GM21515 (cell line): ENCODE results near the gene ZNF358.

ENCODE experiments used
- ATAC-seq: cut with Tn5 transposase; IDR thresholded peaks from one replicate; pipeline ENCODE4 v1.9.1; 2021; ENCODE audit not compliant: unreplicated experiment

Gene ZNF358

GRCh38 chr19:7488736-7489353, 27.1 kb upstream of the ZNF358 start, which contains the start of gene PEX11G:
PEX11G (minus strand) TSS chr19:7489035; CDS start chr19:7489010, 25 bp downstream.
- no peak for ATAC-seq

DNA sequence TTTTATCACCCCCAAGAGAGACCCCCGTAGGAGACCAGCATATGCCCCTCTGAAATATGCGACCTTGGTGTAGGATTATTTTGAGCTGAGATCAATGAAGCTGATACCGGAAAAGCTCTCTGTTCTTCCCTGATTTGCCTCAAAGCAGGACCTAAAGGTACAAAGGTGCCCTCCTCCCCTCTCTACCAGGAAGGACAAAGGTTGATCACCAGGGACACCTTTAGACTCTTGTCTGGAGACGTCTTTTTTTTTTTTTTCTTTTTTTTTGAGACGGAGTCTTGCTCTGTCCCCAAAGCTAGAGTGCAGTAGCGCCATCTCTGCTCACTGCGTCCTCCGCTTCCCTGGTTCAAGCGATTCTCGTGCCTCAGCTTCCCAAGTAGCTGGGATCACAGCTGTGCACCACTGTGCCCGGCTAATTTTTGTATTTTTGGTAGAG, 26.3 kb upstream of the ZNF358 start:
- ATAC-seq, result no peak

DNA sequence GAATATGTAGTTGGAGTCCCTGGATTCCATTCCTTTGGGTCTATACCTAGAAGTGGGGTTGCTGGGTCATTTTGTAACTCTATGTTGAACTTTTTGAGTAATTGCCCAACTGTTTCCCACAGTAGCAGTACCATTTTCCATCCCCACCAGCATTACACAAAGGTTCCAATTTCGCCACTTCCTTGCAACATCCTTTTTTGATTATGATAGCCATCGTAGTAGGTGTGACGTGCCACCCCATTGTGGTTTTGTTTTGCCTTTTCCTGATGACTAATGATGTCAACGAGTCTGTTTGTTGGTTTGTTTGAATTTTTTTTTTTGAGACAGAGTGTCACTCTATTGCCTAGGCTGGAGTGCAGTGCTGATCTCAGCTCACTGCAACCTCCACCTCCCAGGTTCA, 23.8 kb upstream of the ZNF358 start:
- no peak for ATAC-seq

- no peak for ATAC-seq
Measured at GRCh38 chr19:7492558-7492957, 23.3 kb upstream of the ZNF358 start.

DNA sequence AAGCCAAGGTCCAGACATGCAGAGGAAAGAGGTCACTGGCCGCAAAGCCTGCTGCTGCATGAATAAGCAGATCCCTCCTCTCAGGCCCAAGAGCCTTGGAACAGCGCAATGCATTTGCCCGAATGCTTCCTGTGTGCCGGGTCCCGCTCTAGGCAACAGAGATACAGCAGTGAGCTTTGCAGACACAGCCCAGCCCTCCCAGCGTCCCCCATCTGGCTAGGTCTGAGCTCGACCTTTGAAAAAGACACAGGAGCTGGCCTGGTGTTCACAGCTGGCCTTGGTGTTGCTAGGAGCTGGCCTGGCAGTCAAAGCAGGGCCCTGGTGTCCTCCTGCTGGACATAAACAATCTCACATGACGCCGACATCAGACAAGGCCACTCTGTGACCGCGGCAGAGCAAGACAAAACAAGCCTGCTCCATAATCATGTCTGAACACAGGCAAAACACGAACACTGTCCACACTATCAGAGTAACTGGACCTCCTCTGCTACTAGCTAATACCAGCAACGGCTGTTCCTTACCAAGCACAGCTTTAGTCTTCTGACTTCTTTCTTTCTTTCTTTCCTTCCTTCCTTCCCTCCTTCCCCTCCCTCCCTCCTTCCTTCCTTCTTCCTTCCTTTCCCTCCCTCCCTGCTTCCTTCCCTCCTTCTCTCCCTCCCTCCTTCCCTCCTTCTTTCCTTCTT, 21.3 kb upstream of the ZNF358 start:
- no peak for ATAC-seq

- ATAC-seq, result no peak
Measured at GRCh38 chr19:7497292-7497691, 18.6 kb upstream of the ZNF358 start.

GRCh38 chr19:7500811-7501450, 15.0 kb upstream of the ZNF358 start:
- ATAC-seq, result no peak

DNA sequence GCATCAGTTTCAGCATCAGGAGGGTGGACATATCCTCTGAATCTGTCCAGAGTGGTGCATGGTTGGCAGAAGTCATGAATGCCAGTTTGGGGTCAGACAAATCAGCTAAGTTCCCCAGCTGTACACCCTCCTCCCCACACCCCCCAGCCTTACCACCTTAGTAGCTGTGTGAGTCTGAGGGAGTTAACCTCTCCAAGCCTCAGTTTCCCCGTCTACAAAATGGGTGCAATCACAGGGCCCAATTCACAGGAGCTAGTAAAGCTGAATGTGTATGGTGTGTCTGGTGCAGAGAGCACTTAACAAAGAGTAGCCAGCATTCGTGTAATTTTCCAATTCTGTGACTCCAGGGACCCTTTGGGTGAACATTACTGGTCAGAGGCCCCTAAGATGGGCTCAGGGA, 13.4 kb upstream of the ZNF358 start:
- ATAC-seq, result no peak

GRCh38 chr19:7504684-7505083, 11.2 kb upstream of the ZNF358 start:
- ATAC-seq, result no peak

- ATAC-seq, result no peak
Measured at GRCh38 chr19:7505288-7505681, 10.6 kb upstream of the ZNF358 start.

DNA sequence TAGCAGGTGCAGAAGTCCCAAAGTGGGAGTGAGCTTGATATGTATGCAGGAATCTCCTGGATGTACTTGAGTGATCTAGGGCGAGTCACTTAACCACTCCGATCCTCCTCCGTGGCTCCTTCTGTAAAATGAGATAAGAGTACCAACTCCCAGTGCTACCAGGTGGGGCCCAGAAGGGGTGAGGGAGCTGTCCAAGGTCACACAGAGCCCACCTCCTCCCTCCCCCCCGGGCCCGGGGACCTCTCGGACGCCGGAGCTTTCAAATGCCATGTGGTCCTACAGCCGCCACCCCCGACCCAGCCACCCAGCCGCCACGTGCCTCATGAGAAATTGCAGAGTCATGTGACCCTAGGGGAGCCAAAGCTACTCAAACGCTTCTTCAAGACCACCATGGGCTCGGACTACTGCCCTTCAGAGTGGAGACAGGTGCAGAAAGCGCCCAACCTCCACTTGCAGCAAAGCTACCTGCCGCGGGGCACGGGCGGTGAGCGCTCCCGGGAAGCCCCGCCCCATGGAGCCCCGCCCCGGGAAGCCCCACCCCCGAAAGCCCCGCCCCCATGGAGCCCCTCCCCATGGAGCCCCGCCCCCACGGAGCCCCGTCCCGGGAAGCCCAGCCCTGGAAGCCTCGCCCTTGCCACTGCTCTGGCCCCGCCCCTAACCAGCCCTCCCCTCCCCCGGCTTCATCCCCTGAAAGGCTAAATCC, 10.1 kb upstream of the ZNF358 start:
- no peak for ATAC-seq

GRCh38 chr19:7506385-7507328, 9.2 kb upstream of the ZNF358 start:
- ATAC-seq, result no peak

GRCh38 chr19:7507884-7508283, 8.0 kb upstream of the ZNF358 start:
- no peak for ATAC-seq

DNA sequence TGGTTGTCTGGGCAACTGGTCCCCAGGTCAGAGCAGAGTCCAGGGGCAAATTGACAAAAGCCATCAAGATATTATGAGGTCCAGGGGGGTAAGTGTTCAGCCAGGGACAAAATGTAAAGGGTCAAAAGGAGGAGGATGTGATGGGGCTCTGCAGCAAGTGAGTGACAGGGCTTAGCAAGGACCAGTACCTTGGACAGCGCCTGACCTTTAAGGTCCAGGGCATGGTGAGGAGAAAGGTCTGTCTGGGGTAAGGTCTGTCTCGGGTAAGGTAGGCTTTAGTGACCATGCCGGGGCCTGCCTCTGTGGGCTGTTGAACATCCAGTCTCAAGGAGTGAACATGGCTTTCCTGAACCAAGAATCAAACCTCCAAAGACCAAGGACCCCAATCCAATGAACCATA, 6.3 kb upstream of the ZNF358 start:
- ATAC-seq, result no peak

DNA sequence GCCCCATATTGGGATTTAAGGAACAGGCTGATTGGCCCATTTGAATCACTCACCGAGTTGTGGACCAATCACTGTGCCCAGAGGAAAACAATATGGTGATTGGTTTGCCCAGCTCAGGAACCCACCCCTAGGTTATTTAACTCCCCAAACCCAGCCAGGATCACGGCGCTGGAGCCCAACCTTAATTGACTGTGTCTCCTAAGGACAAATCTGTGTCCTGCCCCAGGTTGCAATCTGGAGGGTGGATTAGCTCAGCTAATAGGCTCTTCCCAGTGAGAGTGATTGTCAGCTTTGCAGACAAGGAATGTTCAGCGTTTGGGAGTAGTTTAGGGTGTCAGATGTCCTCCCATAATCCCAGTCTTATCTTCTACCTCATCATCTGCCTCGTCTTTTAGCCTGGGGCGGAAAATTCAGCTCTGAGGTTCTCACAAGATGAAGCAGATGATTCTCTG, 3.5 kb upstream of the ZNF358 start:
- no peak for ATAC-seq

- ATAC-seq, result no peak
Measured at GRCh38 chr19:7513809-7514642, 1.9 kb upstream of the ZNF358 start.

DNA sequence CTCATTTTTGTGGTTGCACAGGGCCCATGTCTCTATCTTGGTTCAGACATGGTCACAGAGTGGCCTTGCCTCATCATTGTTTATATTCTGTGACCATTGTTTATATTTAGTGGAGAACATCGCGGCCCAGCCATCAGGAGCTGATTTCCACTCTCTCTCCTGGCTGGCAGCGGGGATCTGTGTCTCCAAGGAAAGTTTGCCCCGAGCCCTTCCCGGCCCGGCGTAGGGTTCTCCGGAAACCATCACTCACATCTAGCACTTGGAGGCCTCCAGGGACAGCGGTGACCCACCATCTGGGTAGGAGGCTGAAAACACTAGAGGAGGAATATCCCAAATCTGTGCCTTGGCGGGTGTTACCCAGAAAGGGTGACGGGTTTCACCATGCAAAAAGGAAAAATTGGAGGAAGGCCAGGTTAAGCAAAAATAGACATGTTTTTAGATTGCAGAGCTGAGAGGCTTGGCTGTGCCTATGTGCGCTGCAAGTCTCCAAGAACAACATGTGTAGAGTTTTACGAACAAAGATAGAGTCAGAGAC, 726 bp upstream of the ZNF358 start:
- ATAC-seq, result no peak

- no peak for ATAC-seq
Measured at GRCh38 chr19:7516333-7516732, 430 bp downstream of the ZNF358 start.

GRCh38 chr19:7516878-7517277, 975 bp downstream of the ZNF358 start:
- ATAC-seq, result no peak
